DMS79 treated with DMSO at 0.1 percent for 48 hours (cell line): Measurements from ENCODE around the gene ZC2HC1B.
"Not testable (repeated sequence)": the region's sequence is repeated elsewhere in the genome, so short reads cannot be mapped to it uniquely, and the experiment has no call there.

ENCODE experiments used
- DNase-seq: peaks from one replicate; lab custom pipeline; 2025; lab: John Stamatoyannopoulos, UW

Gene ZC2HC1B

DNA sequence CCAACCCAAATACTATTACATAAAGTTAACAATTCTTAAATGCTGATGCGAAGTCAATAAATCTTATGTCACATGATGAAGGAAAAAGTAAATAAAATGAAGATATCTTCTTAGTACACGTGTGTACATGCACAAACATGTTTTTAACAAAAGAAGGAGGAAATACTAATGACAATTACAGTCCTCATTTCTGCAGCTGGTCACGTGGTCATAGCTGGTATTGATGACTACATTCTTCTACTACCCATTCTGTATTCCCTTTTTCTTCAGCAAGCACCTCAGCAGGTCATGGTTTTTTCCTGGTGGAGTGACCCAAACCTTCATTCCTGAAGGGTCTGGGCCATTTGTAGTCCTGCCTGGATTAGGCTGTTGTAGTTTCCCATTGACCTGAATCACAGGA lies 4.5 kb downstream of the ZC2HC1B start:
- DNase-seq, result not testable (repeated sequence)

- DNase-seq, result not testable (repeated sequence)
These were observed 7.0 kb downstream of the ZC2HC1B start for GRCh38 chr6:143871202-143871730.

DNA sequence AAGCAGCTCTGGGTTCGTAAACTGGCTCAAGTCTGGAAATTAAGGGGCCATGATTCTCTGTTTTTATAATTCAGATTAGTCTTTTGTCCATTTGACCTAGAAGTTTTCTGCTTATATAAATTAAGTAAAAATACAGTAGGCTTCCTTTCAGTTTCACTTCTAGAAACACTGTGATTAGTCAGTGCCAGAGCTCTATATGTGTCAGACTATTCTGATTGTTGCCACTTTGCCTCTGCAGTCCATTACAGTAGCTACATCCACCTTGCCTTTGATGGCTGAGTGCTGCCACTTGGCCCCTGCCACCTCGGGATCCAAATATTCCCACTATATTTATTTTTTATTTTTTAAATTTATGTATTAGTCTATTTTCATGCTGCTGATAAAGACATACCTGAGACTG lies 7.9 kb downstream of the ZC2HC1B start:
- no peak for DNase-seq

GRCh38 chr6:143873600-143873999 lies 9.3 kb downstream of the ZC2HC1B start:
- not testable (repeated sequence) for DNase-seq

- not testable (repeated sequence) for DNase-seq
These were observed 10.2 kb downstream of the ZC2HC1B start for GRCh38 chr6:143874503-143874902.

- no peak for DNase-seq
These were observed 13.5 kb downstream of the ZC2HC1B start for GRCh38 chr6:143877584-143878271.

DNA sequence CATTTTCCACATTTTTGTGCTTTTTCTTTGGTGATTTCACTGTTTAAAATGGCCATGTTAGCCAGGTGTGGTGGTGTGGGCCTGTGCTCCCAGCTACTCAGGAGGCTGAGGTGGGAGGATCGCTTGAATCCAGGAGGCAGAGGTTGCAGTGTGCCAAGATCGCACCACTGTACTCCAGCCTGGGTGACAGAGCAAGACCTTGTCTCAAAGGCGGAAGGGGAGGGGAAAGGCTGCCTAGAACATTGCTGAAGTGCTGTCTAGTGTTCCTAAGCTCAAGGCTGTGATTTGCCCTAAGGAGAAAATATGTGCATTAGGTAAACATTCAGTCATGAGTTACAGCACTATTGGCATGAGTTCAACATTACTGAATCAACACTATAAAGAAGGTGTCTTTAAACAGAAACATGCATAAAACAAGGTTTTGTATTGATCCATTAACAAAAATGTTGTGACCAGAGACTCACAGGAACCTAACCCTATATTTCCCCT lies 14.0 kb downstream of the ZC2HC1B start:
- no peak for DNase-seq

- no peak for DNase-seq
These were observed 16.1 kb downstream of the ZC2HC1B start for GRCh38 chr6:143880412-143880811.

DNA sequence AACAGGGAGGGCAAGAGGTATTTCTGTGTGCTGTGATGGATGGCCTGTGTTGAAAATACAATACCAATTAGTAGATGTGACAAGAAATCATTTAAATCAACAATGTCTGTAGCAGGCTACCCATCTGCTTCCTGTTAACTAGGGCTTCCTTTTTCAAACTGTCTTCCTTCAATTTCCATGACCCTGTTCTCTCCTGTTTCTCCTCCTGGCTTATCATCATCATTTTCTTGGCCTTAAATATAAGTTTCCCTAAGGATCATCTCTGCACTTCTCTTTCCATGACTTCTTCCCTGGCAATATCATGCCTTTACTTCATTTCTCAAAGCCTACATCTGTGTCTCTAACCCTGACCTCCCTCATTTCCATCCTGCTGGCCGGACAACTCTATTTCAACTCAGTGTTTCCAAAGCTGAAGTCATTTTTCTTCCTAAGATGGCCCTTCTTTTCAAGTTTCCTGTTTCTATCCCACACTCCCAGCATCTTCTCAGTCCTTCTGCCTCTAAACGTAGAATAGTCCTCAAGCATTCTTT lies 18.2 kb downstream of the ZC2HC1B start:
- DNase-seq, result no peak

DNA sequence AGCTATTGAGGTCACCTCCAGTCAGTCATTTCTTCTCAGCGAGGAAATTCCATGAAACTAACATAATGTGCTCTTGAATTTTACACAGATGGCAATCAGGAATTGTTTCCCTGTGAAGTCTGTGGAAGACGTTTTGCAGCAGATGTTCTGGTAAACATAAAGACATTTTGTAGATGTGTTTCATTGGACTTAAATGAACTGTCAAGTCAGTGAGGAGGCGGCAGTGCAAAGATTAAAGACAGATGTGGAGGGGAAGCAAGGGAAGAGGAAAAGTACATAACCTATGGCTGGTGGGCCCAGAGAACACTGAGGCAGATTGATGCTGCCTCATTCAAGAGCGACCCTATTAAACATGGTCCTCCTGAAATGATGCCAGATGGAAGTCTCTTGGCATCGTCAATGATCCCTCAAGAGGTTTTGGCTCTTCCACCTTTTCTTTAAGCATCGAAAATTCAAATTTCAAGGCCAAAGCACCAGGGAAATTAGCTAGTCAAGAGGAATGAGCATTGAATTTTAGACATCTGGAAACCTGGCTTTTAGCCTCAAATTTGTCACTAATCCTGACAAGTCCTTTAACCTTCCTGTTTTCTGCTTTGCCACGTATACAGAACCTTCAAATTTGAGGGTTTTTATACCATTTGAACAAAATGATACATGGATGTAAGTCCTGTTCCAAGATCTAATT lies 20.1 kb downstream of the ZC2HC1B start:
- DNase-seq, result no peak

DNA sequence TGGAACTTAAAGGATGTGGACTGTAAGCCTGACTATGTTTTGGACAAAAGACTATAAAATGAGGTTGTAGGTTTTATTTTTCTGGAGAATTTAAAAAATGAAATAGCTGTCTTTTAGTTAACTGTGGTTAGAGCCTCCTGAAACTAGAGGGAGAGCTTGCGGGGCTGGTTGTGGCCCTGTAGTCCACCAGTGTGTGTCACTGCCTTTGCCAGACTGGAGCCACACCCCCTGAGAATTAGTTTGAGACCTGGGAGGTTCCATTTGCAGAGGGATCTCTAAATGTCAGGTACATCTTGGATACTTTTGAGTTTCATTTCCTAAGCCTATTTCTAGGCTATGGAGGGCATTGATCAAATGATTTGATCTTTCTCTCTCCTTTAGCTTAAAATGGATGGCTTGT lies 20.8 kb downstream of the ZC2HC1B start:
- no peak for DNase-seq

GRCh38 chr6:143894655-143895054 lies 30.4 kb downstream of the ZC2HC1B start:
- DNase-seq, result no peak

DNA sequence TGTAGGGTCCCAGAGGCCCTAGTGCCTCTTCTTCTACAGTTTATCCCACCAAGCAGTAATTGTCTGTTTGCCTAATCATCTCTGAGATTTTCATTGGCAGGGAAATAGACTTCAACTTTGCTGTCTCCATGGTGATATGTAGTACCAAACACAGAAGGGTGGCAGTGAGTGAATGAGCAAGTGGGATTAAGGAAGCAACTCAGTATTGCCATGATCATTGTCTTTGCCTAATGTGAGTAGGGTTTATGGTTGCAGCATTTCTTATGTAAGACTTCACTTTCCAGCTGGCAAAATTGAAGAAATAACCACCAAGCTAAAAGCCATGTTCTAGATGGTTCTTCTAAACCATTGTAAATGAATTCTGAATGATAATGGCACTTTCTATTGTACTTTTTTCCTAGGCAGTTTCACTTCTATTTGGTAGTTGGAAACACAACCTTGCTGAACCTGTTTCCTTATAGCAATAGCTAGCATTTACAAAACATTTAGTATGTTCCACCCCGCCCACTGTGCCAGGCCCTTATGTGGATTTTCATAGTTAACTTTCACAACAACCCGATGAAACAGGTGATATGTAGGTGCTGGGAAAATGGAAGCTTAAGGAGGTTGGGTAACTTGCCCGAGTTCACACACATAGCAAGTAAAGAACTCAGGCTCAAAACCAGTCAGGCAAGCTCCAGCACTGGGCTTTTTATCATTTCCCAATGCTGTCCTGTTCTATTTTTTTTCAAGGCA lies 32.0 kb downstream of the ZC2HC1B start:
- DNase-seq, result no peak

GRCh38 chr6:143900358-143900757 lies 36.1 kb downstream of the ZC2HC1B start:
- DNase-seq, result no peak

GRCh38 chr6:143901885-143902750 lies 37.8 kb downstream of the ZC2HC1B start:
- DNase-seq, result no peak

DNA sequence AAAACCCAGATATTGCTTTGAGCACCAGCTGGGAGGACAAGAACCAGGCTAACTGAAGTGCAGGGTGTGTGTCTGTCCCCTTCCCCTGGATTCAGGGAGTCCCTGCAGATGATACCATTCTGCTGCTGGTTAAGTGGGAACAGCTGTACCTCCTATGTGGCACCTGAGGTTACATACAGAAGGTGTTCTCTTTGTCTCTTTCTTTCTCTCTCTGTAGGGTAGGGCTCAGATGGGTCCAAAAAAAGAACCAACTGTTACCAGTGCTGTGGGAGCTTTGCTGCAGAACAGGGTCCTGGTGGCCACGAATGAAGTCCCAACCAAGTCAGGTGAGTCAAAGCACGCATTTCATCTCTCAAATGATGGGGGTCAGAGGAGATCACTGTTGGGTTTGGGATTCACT lies 38.6 kb downstream of the ZC2HC1B start:
- no peak for DNase-seq

GRCh38 chr6:143911028-143911427 lies 46.8 kb downstream of the ZC2HC1B start:
- DNase-seq, result no peak

DNA sequence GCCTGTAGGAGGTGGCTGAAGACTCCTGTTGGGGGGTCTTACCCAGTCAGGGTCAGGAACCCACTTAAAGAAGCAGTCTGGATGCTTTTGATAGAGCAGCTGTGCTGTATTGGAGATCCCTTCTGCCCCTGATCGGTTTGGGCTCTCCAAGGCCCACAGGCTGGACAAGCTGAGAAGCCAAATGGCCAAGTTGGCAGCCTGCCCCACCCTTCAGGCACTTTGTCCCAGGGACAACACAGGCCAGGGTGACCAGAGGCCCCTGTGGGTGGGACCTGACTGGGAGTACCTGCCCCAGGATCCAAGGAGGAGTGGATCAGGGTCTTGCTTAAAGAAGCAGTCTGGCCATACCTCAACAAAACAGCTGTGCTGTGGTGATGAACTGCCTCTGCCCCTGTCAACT lies 48.4 kb downstream of the ZC2HC1B start:
- DNase-seq, result no peak

GRCh38 chr6:143917026-143917425 lies 52.8 kb downstream of the ZC2HC1B start:
- not testable (repeated sequence) for DNase-seq

- DNase-seq, result no peak
These were observed 64.6 kb downstream of the ZC2HC1B start for GRCh38 chr6:143928853-143929252.

- no peak for DNase-seq
These were observed 65.7 kb downstream of the ZC2HC1B start for GRCh38 chr6:143929975-143930374.
